GM06990 (cell line): ENCODE measurements around the gene PLEKHA4.
A peak's percentile ranks its signal among the peaks of the same experiment; 100 is the strongest.
"Not testable (repeated sequence)": the region's sequence is repeated elsewhere in the genome, so short reads cannot be mapped to it uniquely, and the experiment has no call there.

Experiments used
- DNase-seq: peaks from one replicate; pipeline ENCODE4 v3.0.0-alpha.2; 2011; ENCODE audit not compliant: insufficient read length; ENCODE audit errors: extremely low read depth
- H3K27me3 ChIP-seq: replicated peaks from 2 replicates; pipeline ENCODE4 v1.6.0; 2011; ENCODE audit warnings: low read length; ENCODE audit not compliant: control insufficient read depth, insufficient read depth
- H3K36me3 ChIP-seq: 2 replicates; pipeline ENCODE4 v1.5.1; 2011; ENCODE audit warnings: low read length; ENCODE audit not compliant: control insufficient read depth, insufficient read depth
- H3K4me3 ChIP-seq: replicated peaks from 2 replicates; pipeline ENCODE4 v1.5.1; 2011; ENCODE audit warnings: low read depth, mild to moderate bottlenecking, control low read depth, low read length
- CTCF ChIP-seq: IDR thresholded peaks from 2 replicates; pipeline ENCODE4 v1.5.1; 2011; ENCODE audit warnings: low read length, control low read depth, mild to moderate bottlenecking, inconsistent platforms; ENCODE audit not compliant: insufficient read depth, poor library complexity, severe bottlenecking

Gene PLEKHA4

DNA sequence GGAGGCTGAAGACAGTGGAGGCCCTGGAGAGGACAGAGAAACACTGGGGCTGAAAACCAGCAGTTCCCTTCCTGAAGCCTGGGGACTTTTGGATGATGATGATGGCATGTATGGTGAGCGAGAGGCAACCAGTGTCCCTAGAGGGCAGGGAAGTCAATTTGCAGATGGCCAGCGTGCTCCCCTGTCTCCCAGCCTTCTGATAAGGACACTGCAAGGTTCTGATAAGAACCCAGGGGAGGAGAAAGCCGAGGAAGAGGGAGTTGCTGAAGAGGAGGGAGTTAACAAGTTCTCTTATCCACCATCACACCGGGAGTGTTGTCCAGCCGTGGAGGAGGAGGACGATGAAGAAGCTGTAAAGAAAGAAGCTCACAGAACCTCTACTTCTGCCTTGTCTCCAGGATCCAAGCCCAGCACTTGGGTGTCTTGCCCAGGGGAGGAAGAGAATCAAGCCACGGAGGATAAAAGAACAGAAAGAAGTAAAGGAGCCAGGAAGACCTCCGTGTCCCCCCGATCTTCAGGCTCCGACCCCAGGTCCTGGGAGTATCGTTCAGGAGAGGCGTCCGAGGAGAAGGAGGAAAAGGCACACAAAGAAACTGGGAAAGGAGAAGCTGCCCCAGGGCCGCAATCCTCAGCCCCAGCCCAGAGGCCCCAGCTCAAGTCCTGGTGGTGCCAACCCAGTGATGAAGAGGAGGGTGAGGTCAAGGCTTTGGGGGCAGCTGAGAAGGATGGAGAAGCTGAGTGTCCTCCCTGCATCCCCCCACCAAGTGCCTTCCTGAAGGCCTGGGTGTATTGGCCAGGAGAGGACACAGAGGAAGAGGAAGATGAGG lies 5.3 kb upstream of the PLEKHA4 start:
- Histone ChIP-seq H3K36me3 (peaks cover 16% of the 10 kb centered on the region), H3K4me3 (peak overlapping the region; percentile 87), H3K27me3 (no peaks in the 10 kb centered on the region)
- DNase-seq, result no peak
- TF ChIP-seq CTCF, result no peak

- Histone ChIP-seq H3K36me3 (peaks cover 16% of the 10 kb centered on the region), H3K27me3 (no peaks in the 10 kb centered on the region), H3K4me3 (peak overlapping the region; percentile 87)
- no peak for TF ChIP-seq CTCF
- DNase-seq, result peak; percentile 61
These were observed 4.6 kb upstream of the PLEKHA4 start for GRCh38 chr19:48872884-48873475.

GRCh38 chr19:48872182-48872883 lies 3.9 kb upstream of the PLEKHA4 start, which contains the start of gene PPP1R15A:
Gene PPP1R15A (plus strand): TSS chr19:48872421. CDS start chr19:48873234, 813 bp downstream.
- no peaks in the 10 kb centered on the region for H3K27me3 ChIP-seq
- TF ChIP-seq CTCF, result no peak
- H3K36me3 ChIP-seq, result peaks cover 16% of the 10 kb centered on the region
- peak within 1 kb of the TSS; percentile 87 for H3K4me3 ChIP-seq
- peak; percentile 99 for DNase-seq

- H3K4me3 ChIP-seq, result not testable (repeated sequence)
- peaks cover 16% of the 10 kb centered on the region for H3K36me3 ChIP-seq
These were observed 3.2 kb upstream of the PLEKHA4 start for GRCh38 chr19:48871471-48872181.

GRCh38 chr19:48870048-48870447 lies 1.6 kb upstream of the PLEKHA4 start:
- Histone ChIP-seq H3K27me3 (no peaks in the 10 kb centered on the region), H3K4me3 (no peak overlapping the region), H3K36me3 (peaks cover 13% of the 10 kb centered on the region)
- TF ChIP-seq CTCF, result no peak
- DNase-seq, result no peak

More at GRCh38 chr19:48871471-48872181, 3.2 kb upstream of the PLEKHA4 start:
- not testable (repeated sequence) for DNase-seq, H3K27me3 ChIP-seq
